Measurements from ENCODE around the gene TEDC1. TPM values are rescaled to one million over a fixed set of nuclear protein-coding genes. Genes with fewer than 3 reads are reported as not detected.

Gene TEDC1, protein sequence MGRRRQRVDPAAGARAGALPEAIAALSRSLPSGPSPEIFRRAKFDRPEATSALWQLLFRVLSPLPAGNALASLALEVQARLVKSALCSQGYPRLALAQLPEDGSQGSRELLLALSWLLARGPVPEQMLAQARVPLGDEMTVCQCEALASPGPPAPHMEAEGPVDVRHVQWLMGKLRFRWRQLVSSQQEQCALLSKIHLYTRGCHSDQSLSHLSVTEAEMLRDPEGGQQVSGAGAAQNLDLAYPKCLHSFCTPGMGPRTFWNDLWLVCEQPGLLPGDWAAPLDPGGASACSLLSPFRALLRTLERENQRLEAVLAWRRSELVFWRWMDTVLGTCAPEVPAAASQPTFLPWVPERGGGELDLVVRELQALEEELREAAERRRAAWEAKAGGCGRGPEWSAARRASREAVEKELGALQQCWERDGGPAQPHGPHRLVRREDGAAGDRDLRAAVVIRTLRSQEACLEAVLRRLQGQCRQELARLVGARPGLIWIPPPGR
- 8.9 TPM for total RNA-seq

- peak; percentile 84 for ATAC-seq
These were observed at the start of gene TEDC1 for GRCh38 chr14:105490572-105491365. TEDC1 (plus strand) TSS chr14:105491246; CDS start chr14:105491376, 130 bp downstream.

GRCh38 chr14:105442125-105442524 lies 48.9 kb upstream of the TEDC1 start:
- ATAC-seq = no peak

- ATAC-seq = no peak
These were observed 48.2 kb upstream of the TEDC1 start for GRCh38 chr14:105442834-105443233.

GRCh38 chr14:105444859-105445258 lies 46.2 kb upstream of the TEDC1 start:
- ATAC-seq = no peak

DNA sequence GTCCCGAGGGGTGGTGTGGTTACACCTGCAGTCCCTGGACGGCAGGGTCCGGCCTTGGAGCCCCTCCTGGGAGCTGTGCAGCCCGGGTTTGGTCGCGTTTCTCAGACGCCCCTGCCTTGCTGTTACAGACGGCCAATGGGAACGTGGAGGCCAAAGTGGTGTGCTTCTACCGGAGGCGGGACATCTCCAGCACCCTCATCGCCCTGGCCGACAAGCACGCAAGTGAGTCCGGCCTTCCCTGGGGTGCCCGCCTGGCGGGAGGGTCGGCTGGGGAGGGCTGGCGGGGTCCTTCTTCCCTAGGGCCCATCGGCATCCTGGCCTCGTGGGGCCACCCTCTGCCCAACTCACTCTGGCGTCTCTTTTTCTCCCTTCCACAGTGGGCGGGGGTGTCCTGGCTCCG lies 45.8 kb upstream of the TEDC1 start:
- ATAC-seq = no peak

DNA sequence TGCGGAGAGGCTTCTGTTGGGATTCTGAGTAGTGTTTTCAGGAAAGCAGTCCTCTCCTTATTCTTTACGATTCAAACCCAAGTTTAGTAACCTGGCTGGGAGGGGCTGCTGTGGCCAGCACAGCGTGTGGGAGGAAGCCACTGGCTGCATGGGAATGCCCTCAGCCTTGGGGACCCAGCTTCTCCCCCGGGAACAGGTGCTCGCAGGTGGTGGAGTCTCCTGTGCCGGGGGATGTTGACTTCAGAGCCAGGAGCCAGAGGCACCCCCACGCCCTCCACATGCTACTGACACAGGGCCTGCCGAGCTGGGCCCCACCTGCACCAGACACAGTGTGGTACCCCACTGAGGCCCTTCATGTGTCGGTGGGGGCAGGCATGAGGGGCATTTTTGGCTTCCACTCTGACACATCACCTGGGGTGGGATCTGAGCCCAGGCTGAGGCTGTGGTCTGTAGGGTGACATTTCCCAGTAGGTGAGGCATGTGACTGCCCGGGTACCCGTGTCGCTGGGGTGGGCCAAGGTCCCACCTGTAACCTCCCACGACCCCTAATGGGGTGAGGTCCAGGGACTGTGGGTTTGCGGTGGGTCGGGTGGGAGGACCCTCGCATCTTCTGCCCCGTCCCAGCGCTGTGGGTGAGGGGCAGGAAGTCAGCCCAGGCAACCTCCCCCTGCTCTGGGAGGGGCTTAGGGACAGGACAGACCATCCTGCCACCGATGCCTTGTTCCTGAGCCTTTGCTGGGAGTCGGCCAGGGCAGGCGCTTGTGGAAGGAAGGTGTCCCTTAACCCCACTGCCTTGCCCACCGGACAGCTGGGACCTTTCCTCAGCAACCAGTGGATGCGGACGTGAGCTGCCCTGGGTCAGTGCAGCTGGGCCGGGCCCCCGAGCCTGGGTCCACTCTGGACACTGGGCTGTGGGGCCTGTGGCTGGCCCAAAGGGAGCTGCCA lies 44.9 kb upstream of the TEDC1 start:
- ATAC-seq = no peak

GRCh38 chr14:105446971-105447370 lies 44.1 kb upstream of the TEDC1 start:
- ATAC-seq = no peak

DNA sequence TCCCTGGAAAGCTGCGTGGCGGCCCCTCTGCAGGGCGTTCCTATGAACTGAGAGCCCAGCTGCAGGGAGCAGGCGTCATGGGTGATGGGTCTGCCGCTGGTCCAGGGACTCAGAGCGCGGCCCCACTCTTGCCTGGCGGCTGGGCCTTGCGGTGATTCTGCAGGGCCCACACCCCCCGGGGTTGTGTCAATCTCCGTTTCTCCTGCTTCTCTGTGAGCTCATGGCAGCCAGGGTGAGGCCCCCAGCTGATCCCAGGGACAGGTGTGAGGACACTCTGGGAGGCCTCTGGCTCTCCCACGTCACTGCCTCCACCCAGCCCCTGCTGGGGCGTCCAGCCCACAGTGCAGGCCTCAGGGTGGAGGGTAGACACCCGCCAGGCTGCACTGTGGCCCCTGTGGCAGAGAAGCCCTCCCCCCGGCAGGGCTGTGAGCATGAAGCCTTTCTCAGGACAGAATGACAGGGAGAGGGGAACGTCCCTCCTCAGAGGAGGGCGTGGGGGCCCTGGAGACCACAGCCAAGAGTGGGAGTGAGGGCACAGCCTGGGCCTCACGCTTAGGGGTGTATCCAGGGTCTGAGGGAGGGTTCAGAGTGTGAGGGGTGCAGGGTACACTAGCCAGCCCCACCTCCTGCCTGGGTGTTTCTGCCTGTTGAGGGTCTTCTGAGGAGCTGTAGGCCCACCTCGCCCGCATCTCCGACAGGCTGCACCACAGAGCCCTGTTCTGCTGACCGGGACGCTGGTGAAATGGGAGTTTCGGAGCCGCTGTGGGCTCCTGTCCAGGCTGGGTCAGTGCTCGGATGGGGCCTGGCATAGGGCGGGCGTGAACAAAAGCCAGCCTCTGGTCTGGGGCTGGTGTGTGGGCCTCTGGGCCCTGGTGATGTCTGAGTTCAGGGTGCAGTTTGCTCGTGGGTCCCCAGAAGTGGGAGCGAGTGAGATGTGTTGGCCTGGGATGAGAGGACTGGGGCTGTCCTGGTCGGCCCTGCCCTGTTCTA lies 43.1 kb upstream of the TEDC1 start:
- ATAC-seq = no peak

GRCh38 chr14:105448706-105449111 lies 42.3 kb upstream of the TEDC1 start:
- ATAC-seq = peak; percentile 80

DNA sequence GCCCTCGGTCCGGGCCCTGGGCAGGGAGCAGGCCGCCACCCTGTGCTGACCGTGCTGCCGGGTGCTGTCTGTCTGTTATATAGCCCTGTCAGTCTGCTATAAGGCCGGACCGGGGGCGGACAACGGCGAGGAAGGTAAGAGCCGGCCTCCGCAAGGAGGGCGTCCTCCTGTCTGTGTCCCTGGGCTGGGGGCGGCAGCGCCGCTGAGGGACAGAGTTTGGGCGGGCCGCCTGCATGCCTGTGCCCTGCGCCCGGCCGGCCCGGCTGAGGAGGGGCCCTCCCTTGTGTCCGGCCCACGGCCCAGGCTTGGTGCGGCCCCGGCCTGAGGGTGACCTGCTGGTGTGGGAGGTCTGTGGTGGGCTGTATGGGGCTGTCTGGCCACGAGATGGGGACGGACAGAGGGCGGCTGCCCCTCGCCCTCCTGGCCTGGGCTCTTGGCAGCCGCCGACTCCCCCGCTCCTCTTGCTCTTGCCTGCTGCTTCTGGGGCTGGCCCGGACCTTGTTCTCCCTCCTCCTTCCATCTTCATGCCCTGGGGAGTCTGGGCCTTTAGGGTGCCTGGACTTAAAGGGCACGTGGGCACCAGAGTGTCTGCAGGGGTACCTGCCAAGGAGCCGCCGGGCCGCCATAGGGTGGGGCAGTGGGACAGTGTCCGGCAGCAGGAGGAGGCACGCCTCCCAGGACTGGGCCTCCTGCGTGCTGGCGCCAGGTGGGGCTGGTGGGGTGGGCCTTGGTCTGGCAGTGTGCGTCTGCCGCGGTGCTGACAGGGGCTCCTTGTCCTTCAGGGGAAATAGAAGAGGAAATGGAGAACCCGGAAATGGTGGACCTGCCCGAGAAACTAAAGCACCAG lies 41.5 kb upstream of the TEDC1 start:
- no peak for ATAC-seq

- ATAC-seq = no peak
These were observed 40.9 kb upstream of the TEDC1 start for GRCh38 chr14:105450123-105450505.

DNA sequence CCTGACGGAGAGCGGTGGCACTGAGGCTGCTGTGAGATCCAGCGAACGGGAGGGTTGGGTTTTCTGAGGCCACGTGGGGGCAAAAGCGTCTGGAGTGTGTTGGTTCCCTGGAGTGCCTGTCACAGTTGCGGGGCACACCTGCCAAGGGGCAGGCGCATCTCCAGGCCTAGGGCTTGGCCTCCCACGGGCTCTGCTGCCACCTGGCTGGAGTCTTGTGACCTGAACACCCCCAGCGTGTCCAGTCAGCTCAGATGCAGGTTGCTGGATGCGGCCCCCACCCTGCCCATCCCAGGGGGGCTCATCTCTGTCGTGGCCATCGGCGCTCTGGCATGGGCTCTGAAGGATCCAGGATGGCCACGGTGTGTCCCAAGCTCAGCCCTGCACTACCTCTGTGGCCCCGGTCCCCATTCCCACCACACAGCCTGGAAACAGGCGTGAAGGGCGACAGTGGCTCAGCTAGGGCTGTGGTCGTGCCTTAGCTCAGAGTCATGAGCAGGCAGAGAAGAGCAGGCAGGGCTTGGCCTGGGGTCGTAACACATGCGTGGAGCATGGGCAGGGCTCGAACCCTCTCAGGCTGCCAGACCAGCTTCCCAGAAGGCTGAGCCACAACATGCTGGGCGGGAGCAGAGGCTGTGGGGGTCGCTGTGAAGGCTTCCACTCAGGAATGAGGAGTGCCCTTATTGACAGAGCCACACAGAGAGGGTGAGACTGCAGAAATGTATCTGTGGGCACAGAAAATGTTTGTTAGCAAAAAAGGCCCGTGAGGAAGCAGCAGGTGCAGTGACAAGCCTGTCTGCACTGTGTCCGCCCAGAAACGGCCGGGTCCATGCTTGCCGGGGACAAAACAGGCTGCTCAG lies 40.0 kb upstream of the TEDC1 start:
- ATAC-seq = no peak

- ATAC-seq = no peak
These were observed 38.1 kb upstream of the TEDC1 start for GRCh38 chr14:105452963-105453362.

DNA sequence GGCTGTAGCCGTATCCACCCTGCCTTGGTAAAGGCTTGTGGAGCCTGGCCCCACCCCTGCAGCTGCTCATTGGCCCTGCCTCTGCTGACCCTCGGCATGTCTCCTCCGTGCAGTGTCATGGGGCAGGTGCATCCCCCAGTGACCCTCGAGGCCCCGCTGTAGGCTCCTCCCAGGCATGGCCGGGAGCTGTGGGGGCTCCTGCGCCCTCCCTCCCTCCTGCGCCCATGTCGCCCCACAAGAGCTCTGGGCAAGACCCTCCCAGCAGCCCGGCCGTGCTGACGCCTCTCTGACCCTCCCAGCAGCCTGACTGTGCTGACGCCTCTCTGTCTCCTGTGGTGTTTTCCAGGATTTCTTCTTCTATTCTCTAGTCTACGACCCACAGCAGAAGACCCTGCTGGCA lies 37.2 kb upstream of the TEDC1 start:
- ATAC-seq = no peak

- no peak for ATAC-seq
These were observed 35.9 kb upstream of the TEDC1 start for GRCh38 chr14:105455086-105455640.

- ATAC-seq = peak; percentile 8
These were observed 35.0 kb upstream of the TEDC1 start for GRCh38 chr14:105455766-105456660.

DNA sequence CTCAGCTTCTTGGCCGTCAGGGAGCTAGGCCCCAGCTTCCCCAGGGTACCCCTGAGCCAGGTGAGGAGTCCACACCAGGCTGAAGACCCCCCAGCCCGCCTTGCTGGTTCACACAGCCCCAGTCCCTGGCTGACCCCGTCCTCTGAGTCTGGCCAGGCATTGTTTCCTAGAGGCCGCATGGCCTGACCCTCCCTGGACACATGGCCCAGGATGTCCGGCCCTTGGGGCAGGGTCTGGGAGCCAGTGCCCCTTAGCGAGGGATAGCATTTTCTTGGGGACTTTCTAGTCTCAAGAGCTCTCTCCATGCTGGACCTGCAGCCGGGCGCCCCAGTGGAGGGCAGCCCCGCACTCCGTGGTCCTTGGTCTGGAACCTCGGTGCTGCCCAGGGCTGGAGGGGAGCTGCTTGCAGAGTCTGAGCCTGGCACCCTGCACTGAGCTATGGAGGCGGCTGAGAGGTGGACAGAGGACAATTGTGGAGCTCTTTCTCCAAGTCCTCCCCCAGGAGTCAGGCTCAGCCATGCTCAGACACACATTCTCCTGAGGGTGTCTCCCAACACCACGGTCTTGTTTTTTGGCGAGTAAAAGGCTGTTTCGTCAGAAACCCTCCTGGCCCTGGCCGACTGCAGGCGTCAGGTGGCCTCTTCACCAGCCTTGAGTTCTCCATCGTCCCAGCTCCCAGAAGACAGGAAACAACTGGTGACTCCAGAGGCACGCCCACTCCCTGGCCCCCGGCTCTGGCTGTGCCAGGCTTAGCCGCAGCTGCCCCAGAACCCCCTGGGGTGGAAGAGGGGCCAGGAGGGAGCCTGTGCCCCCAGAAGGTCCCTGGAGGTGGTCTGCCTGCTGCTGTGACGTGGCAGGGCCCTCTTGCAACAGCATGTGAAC lies 34.1 kb upstream of the TEDC1 start:
- peak; percentile 24 for ATAC-seq
